HCT116 (cell line): ENCODE measurements around the gene SUPT3H. TPM values are rescaled to one million over a fixed set of nuclear protein-coding genes. Genes with fewer than 3 reads are reported as not detected.
A peak's percentile ranks its signal among the peaks of the same experiment; 100 is the strongest.

Experiments
- ATAC-seq: fragments of 200-7000 bp; cut with Tn5 transposase; 2 replicates; pipeline ENCODE4 v1.9.1; 2020; ENCODE audit warnings: mild to moderate bottlenecking, moderate library complexity
- BruUV-seq: library from RNA; stranded (reverse); fragments of 400-500 nt; replicated peaks from 2 replicates; lab custom pipeline; 2021; lab: Mats Ljungman, UMichigan
- CTCF ChIA-PET: fragments of 300-600 bp; sonication (Branson Sonifier 250); formaldehyde crosslinking; loops from one replicate; lab custom pipeline; 2021; ENCODE audit warnings: antibody characterized with exemption; lab: Charles Lee
- POLR2A ChIA-PET: fragments of 300-600, 350-600 bp; sonication (Branson Sonifier 250); formaldehyde crosslinking; loops from one replicate; lab custom pipeline; 2021; ENCODE audit warnings: antibody characterized with exemption; lab: Charles Lee
- RAD21 ChIA-PET, 2 experiments: fragments of 300-600 bp; sonication (Branson Sonifier 250); formaldehyde crosslinking; loops; one replicate each; lab custom pipeline; 2023; ENCODE audit warnings: low total read pairs in 2 of 2; ENCODE audit not compliant: uncharacterized antibody in 2 of 2, unreplicated experiment in 2 of 2, low non-redundant PET in 1 of 2; lab: Charles Lee
- DNase-seq: peaks from one replicate; pipeline ENCODE4 v3.0.0-alpha.2; 2010; ENCODE audit warnings: low read depth, low spot score
- H2AFZ ChIP-seq: fragments of 200-600 bp; shearing (Covaris generic), sonication (generic); 2 replicates; pipeline ENCODE4 v1.6.1; 2017; ENCODE audit warnings: low read depth, mixed run types, mixed read lengths, antibody characterized with exemption, low read length; ENCODE audit not compliant: poor library complexity, severe bottlenecking
- H3K27ac ChIP-seq: 2 replicates; pipeline ENCODE4 v1.5.1; 2012; ENCODE audit warnings: low read depth, low read length
- H3K27me3 ChIP-seq: fragments of 200-600 bp; sonication (generic); 2 replicates; pipeline ENCODE4 v1.6.1; 2016; ENCODE audit warnings: mixed run types, low read length, mixed read lengths; ENCODE audit not compliant: insufficient read depth
- H3K36me3 ChIP-seq, 2 experiments: fragments of 200-500 bp in 1 of 2; fragments of 200-600 bp in 1 of 2; sonication (Bioruptor generic) in 1 of 2; sonication (generic) in 1 of 2; 2 replicates each; pipeline versions ENCODE4 v1.5.1 to v1.6.1; 2014 to 2016; ENCODE audit warnings: low read length in 2 of 2, inconsistent platforms in 1 of 2, mixed read lengths in 1 of 2, mixed run types in 1 of 2; ENCODE audit not compliant: insufficient read depth in 2 of 2, control insufficient read depth in 1 of 2
- H3K4me1 ChIP-seq, 2 experiments: fragments of 200-600 bp in 1 of 2; sonication (generic) in 1 of 2; 2 replicates each; pipeline versions ENCODE4 v1.5.1 to v1.6.1; 2012 to 2017; ENCODE audit warnings: low read length in 2 of 2, inconsistent platforms in 1 of 2, mild to moderate bottlenecking in 1 of 2, mixed read lengths in 1 of 2, mixed run types in 1 of 2, moderate library complexity in 1 of 2; ENCODE audit not compliant: insufficient read depth in 2 of 2, control insufficient read depth in 1 of 2
- H3K4me2 ChIP-seq: fragments of 200-600 bp; sonication (generic); 2 replicates; pipeline ENCODE4 v1.6.1; 2017; ENCODE audit warnings: mixed run types, low read length, mixed read lengths
- H3K4me3 ChIP-seq, 2 experiments: fragments of 200-600 bp in 1 of 2; sonication (generic) in 1 of 2; replicated peaks in 1 of 2; 2 replicates each; pipeline ENCODE4 v1.5.1; 2011 to 2016; ENCODE audit warnings: low read length in 2 of 2, control low read depth in 1 of 2, low read depth in 1 of 2, mild to moderate bottlenecking in 1 of 2, mixed read lengths in 1 of 2, mixed run types in 1 of 2
- H3K79me2 ChIP-seq: fragments of 200-600 bp; sonication (generic); 2 replicates; pipeline ENCODE4 v1.6.1; 2017; ENCODE audit warnings: mild to moderate bottlenecking, mixed run types, low read length, moderate library complexity, mixed read lengths; ENCODE audit not compliant: insufficient read depth
- H3K9ac ChIP-seq: fragments of 200-600 bp; sonication (generic); 2 replicates; pipeline ENCODE4 v1.6.1; 2016; ENCODE audit warnings: low read length, mixed read lengths
- H3K9me2 ChIP-seq: fragments of 200-600 bp; sonication (generic), shearing (Covaris generic); 2 replicates; pipeline ENCODE4 v1.6.1; 2017; ENCODE audit warnings: mixed run types, mild to moderate bottlenecking, moderate library complexity; ENCODE audit not compliant: insufficient read depth
- H3K9me3 ChIP-seq, 2 experiments: fragments of 200-500 bp in 1 of 2; fragments of 200-600 bp in 1 of 2; sonication (Bioruptor generic) in 1 of 2; sonication (generic) in 1 of 2; 2 replicates each; pipeline ENCODE4 v1.6.1; 2014 to 2017; ENCODE audit warnings: low read length in 2 of 2, mixed read lengths in 2 of 2, inconsistent platforms in 1 of 2, low read depth in 1 of 2, mild to moderate bottlenecking in 1 of 2, mixed run types in 1 of 2, moderate library complexity in 1 of 2; ENCODE audit not compliant: control insufficient read depth in 1 of 2, insufficient read depth in 1 of 2
- H4K20me1 ChIP-seq: fragments of 200-600 bp; sonication (generic), shearing (Covaris generic); 2 replicates; pipeline ENCODE4 v1.6.1; 2017; ENCODE audit warnings: mixed run types, mild to moderate bottlenecking, moderate library complexity; ENCODE audit not compliant: insufficient read depth
- ATF3 ChIP-seq: IDR thresholded peaks from 2 replicates; pipeline ENCODE4 v1.6.1; 2012
- CBX3 ChIP-seq: IDR thresholded peaks from 2 replicates; pipeline ENCODE4 v1.6.1; 2012; ENCODE audit warnings: low read depth
- CEBPB ChIP-seq: IDR thresholded peaks from 2 replicates; pipeline ENCODE4 v1.6.1; 2012; ENCODE audit warnings: low read depth
- CTCF ChIP-seq, 3 experiments: fragments of 200-600 bp in 1 of 3; sonication (generic) in 1 of 3; IDR thresholded peaks in 2 of 3; conservative IDR thresholded peaks in 1 of 3; 2 replicates each; pipeline ENCODE4 v1.5.1; 2012 to 2017; ENCODE audit warnings: low read depth in 2 of 3, low read length in 2 of 3, antibody characterized with exemption in 1 of 3, borderline replicate concordance in 1 of 3, control low read depth in 1 of 3, mild to moderate bottlenecking in 1 of 3, mixed read lengths in 1 of 3, mixed run types in 1 of 3, moderate library complexity in 1 of 3; ENCODE audit not compliant: insufficient read depth in 1 of 3
- EGR1 ChIP-seq: IDR thresholded peaks from 2 replicates; pipeline ENCODE4 v1.6.1; 2012; ENCODE audit warnings: low read depth
- EZH2 ChIP-seq: fragments of 200-600 bp; sonication (generic); IDR thresholded peaks from 2 replicates; pipeline ENCODE4 v1.6.1; 2017; ENCODE audit warnings: antibody characterized with exemption, mixed run types
- EZH2phosphoT487 ChIP-seq: fragments of 200-600 bp; IDR thresholded peaks from 2 replicates; pipeline ENCODE4 v1.6.1; 2018; ENCODE audit warnings: antibody characterized with exemption, borderline replicate concordance
- FOSL1 ChIP-seq: IDR thresholded peaks from 2 replicates; pipeline ENCODE4 v1.6.1; 2012; ENCODE audit warnings: low read depth
- JUND ChIP-seq: IDR thresholded peaks from 2 replicates; pipeline ENCODE4 v1.6.1; 2012
- POLR2A ChIP-seq: IDR thresholded peaks from 2 replicates; pipeline ENCODE4 v1.7.0; 2011; ENCODE audit warnings: borderline replicate concordance; ENCODE audit not compliant: insufficient read depth, insufficient read length; ENCODE audit errors: extremely low read depth
- POLR2AphosphoS5 ChIP-seq: IDR thresholded peaks from 2 replicates; pipeline ENCODE4 v1.6.1; 2011; ENCODE audit warnings: mild to moderate bottlenecking, low read depth, low read length, moderate library complexity
- RAD21 ChIP-seq: IDR thresholded peaks from 2 replicates; pipeline ENCODE4 v1.6.1; 2012; ENCODE audit warnings: low read depth, mild to moderate bottlenecking
- SIN3A ChIP-seq: IDR thresholded peaks from 2 replicates; pipeline ENCODE4 v1.6.1; 2012; ENCODE audit warnings: low read depth
- SP1 ChIP-seq: IDR thresholded peaks from 2 replicates; pipeline ENCODE4 v1.6.1; 2012; ENCODE audit warnings: low read depth
- SRF ChIP-seq: IDR thresholded peaks from 2 replicates; pipeline ENCODE4 v1.6.1; 2012; ENCODE audit warnings: low read depth
- TCF7L2 ChIP-seq: IDR thresholded peaks from 2 replicates; pipeline ENCODE4 v1.7.0; 2011; ENCODE audit warnings: borderline replicate concordance, inconsistent platforms; ENCODE audit not compliant: insufficient read depth, insufficient read length; ENCODE audit errors: extremely low read depth
- YY1 ChIP-seq: IDR thresholded peaks from 2 replicates; pipeline ENCODE4 v1.6.1; 2011; ENCODE audit warnings: low read length, low read depth, moderate library complexity, mild to moderate bottlenecking; ENCODE audit not compliant: insufficient replicate concordance; ENCODE audit errors: extremely low read depth
- ZNF274 ChIP-seq: fragments of 200-500 bp; sonication (Bioruptor generic); IDR thresholded peaks from 2 replicates; pipeline ENCODE4 v1.6.1; 2014; ENCODE audit warnings: mild to moderate bottlenecking, low read depth, low read length, inconsistent platforms
- intact Hi-C: fragments of 100-400 bp; cut with micrococcal nuclease; formaldehyde crosslinking; loops from 2 replicates; pipeline ENCODE4 v1.10.0; 2022
- total RNA-seq: library from RNA; stranded (reverse); gene quantifications from one replicate; pipeline ENCODE4 v1.2.1, GENCODE V29; 2021; ENCODE audit not compliant: unreplicated experiment
- TF ChIP-seq, protein P1 (sequence below): IDR thresholded peaks from 2 replicates; pipeline ENCODE4 v1.6.1; 2011; ENCODE audit warnings: mild to moderate bottlenecking, low read length, moderate library complexity; ENCODE audit not compliant: insufficient replicate concordance; ENCODE audit errors: extremely low read depth

Gene SUPT3H
- total RNA-seq, 1 experiment from 2014 or later, result 7.4 TPM

GRCh38 chr6:44966449-44967092 lies 411.2 kb downstream of the SUPT3H start (continued):
- peak; percentile 85 for TF ChIP-seq CBX3

- no peaks in the 10 kb centered on the region for H3K27me3 ChIP-seq
- no peak overlapping the region for H3K4me3 ChIP-seq
- DNase-seq, result no peak
- H3K27ac ChIP-seq, result no peak overlapping the region
- H3K4me2 ChIP-seq, result no peak overlapping the region
- POLR2A ChIA-PET, result no interaction called here
- no peak overlapping the region for H3K9ac ChIP-seq
- no peaks in the 10 kb centered on the region for H4K20me1 ChIP-seq
- TF ChIP-seq EZH2, result no peak
- no peak for TF ChIP-seq POLR2A
- no peak for TF ChIP-seq CBX3
- no peak for TF ChIP-seq EZH2phosphoT487
- TF ChIP-seq FOSL1, result no peak
- TF ChIP-seq CEBPB, result no peak
- TF ChIP-seq TCF7L2, result no peak
- TF ChIP-seq SRF, result no peak
- no peak for TF ChIP-seq RAD21
- TF ChIP-seq POLR2AphosphoS5, result no peak
- no peak for TF ChIP-seq JUND
- no peak for TF ChIP-seq CTCF (IDR thresholded peaks at IDR 0.05 in 2 of 3, conservative IDR thresholded peaks at IDR 0.05 in 1 of 3; ENCODE audit: borderline replicate concordance in 1 of 3, insufficient read depth in 1 of 3, low read depth in 2 of 3, low read length in 2 of 3)
- TF ChIP-seq, protein P1, sequence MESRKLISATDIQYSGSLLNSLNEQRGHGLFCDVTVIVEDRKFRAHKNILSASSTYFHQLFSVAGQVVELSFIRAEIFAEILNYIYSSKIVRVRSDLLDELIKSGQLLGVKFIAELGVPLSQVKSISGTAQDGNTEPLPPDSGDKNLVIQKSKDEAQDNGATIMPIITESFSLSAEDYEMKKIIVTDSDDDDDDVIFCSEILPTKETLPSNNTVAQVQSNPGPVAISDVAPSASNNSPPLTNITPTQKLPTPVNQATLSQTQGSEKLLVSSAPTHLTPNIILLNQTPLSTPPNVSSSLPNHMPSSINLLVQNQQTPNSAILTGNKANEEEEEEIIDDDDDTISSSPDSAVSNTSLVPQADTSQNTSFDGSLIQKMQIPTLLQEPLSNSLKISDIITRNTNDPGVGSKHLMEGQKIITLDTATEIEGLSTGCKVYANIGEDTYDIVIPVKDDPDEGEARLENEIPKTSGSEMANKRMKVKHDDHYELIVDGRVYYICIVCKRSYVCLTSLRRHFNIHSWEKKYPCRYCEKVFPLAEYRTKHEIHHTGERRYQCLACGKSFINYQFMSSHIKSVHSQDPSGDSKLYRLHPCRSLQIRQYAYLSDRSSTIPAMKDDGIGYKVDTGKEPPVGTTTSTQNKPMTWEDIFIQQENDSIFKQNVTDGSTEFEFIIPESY, result no peak
- TF ChIP-seq ATF3, result no peak
- TF ChIP-seq SP1, result no peak
- no peak for TF ChIP-seq ZNF274
- no peak for TF ChIP-seq SIN3A
- no peak for TF ChIP-seq EGR1
- TF ChIP-seq YY1, result no peak
- TF ChIP-seq, all 23 proteins: peak for 0
- ChIA-PET CTCF (no interaction called here), RAD21 (no interaction called here)
- no peaks in the 10 kb centered on the region for H3K79me2 ChIP-seq
- H3K4me1 ChIP-seq, result peaks cover 12 to 25% of the 10 kb centered on the region in 2 experiments
- H3K9me3 ChIP-seq, result no peaks in the 10 kb centered on the region
- no TSS peak for BruUV-seq
- intact Hi-C loops, result no loop called here
- no peaks in the 10 kb centered on the region for H3K9me2 ChIP-seq
- no peaks in the 10 kb centered on the region for H3K36me3 ChIP-seq
- H2AFZ ChIP-seq, result no peak overlapping the region
- no peak for ATAC-seq
These were observed 412.0 kb downstream of the SUPT3H start for GRCh38 chr6:44965708-44966107.
